ENCODE measurements around the gene NUCKS1. TPM values are rescaled to one million over a fixed set of nuclear protein-coding genes. Genes with fewer than 3 reads are reported as not detected.

NUCKS1 gene
- total RNA-seq, 2 donors from 2014 or later: 68.7 to 73.2 TPM

GRCh38 chr1:205764578-205764977 is 14.6 kb upstream of the NUCKS1 start:
- H3K27me3 Mint-ChIP-seq: no peaks in the 10 kb centered on the region
- ATAC-seq (no peak), DNase-seq (no peak)
- no peaks in the 10 kb centered on the region for H3K36me3 Mint-ChIP-seq (ENCODE audit: low read depth)
- H3K9me3 ChIP-seq (ENCODE audit: control insufficient read depth, low read length, poor library complexity, severe bottlenecking): no peaks in the 10 kb centered on the region
- H3K4me1 Mint-ChIP-seq: no peaks in the 10 kb centered on the region
- H3K4me3 Mint-ChIP-seq: no peak overlapping the region
- H3K27ac Mint-ChIP-seq: no peak overlapping the region

GRCh38 chr1:205763980-205764379 is 14.0 kb upstream of the NUCKS1 start:
- Mint-ChIP-seq H3K4me3 (no peak overlapping the region), H3K36me3 (ENCODE audit: low read depth) (no peaks in the 10 kb centered on the region)
- no peak for ATAC-seq

GRCh38 chr1:205760606-205761005 is 10.6 kb upstream of the NUCKS1 start:
- Mint-ChIP-seq H3K4me1 (peaks cover 3% of the 10 kb centered on the region), H3K27me3 (no peaks in the 10 kb centered on the region), H3K27ac (peak overlapping the region; percentile 49), H3K4me3 (peak overlapping the region; percentile 43), H3K36me3 (ENCODE audit: low read depth) (peaks cover 5% of the 10 kb centered on the region)
- no peak for DNase-seq
- no peaks in the 10 kb centered on the region for H3K9me3 ChIP-seq (ENCODE audit: control insufficient read depth, low read length, poor library complexity, severe bottlenecking)
- no peak for ATAC-seq

More at GRCh38 chr1:205763980-205764379, 14.0 kb upstream of the NUCKS1 start:
- H3K4me1 Mint-ChIP-seq: no peaks in the 10 kb centered on the region
- no peaks in the 10 kb centered on the region for H3K27me3 Mint-ChIP-seq
- no peak for DNase-seq
- no peaks in the 10 kb centered on the region for H3K9me3 ChIP-seq (ENCODE audit: control insufficient read depth, low read length, poor library complexity, severe bottlenecking)
- no peak overlapping the region for H3K27ac Mint-ChIP-seq

- Mint-ChIP-seq H3K4me3 (no peak overlapping the region), H3K27ac (no peak overlapping the region), H3K27me3 (no peaks in the 10 kb centered on the region), H3K4me1 (peaks cover 3% of the 10 kb centered on the region), H3K36me3 (ENCODE audit: low read depth) (peaks cover 5% of the 10 kb centered on the region)
- ATAC-seq (no peak), DNase-seq (no peak)
- H3K9me3 ChIP-seq (ENCODE audit: control insufficient read depth, low read length, poor library complexity, severe bottlenecking): no peaks in the 10 kb centered on the region
Measured at GRCh38 chr1:205756552-205756951, 6.6 kb upstream of the NUCKS1 start.

- no peaks in the 10 kb centered on the region for H3K27me3 Mint-ChIP-seq
Measured at GRCh38 chr1:205754857-205755256, 4.9 kb upstream of the NUCKS1 start.

GRCh38 chr1:205751036-205751651 is 1.2 kb upstream of the NUCKS1 start:
- peaks cover 3% of the 10 kb centered on the region for H3K36me3 Mint-ChIP-seq (ENCODE audit: low read depth)
- no peaks in the 10 kb centered on the region for H3K27me3 Mint-ChIP-seq
- peaks cover 24% of the 10 kb centered on the region for H3K4me1 Mint-ChIP-seq
- DNase-seq (no peak), ATAC-seq (no peak)
- no peak overlapping the region for H3K4me3 Mint-ChIP-seq
- H3K9me3 ChIP-seq (ENCODE audit: control insufficient read depth, low read length, poor library complexity, severe bottlenecking): no peaks in the 10 kb centered on the region
- H3K27ac Mint-ChIP-seq: no peak overlapping the region

More at GRCh38 chr1:205754857-205755256, 4.9 kb upstream of the NUCKS1 start:
- Mint-ChIP-seq H3K36me3 (ENCODE audit: low read depth) (peaks cover 8% of the 10 kb centered on the region), H3K4me3 (no peak overlapping the region), H3K4me1 (peaks cover 10% of the 10 kb centered on the region), H3K27ac (no peak overlapping the region)
- ATAC-seq (no peak), DNase-seq (no peak)
- H3K9me3 ChIP-seq (ENCODE audit: control insufficient read depth, low read length, poor library complexity, severe bottlenecking): no peaks in the 10 kb centered on the region

GRCh38 chr1:205749234-205750137 is 496 bp downstream of the NUCKS1 start:
- peaks cover 28% of the 10 kb centered on the region for H3K4me1 Mint-ChIP-seq
- H3K27me3 Mint-ChIP-seq: no peaks in the 10 kb centered on the region
- H3K27ac Mint-ChIP-seq: peak overlapping the region; percentile 99
- ATAC-seq (peak; percentile 80), DNase-seq (peak; percentile 93 to 95 (median 94))
- H3K9me3 ChIP-seq (ENCODE audit: control insufficient read depth, low read length, poor library complexity, severe bottlenecking): no peaks in the 10 kb centered on the region
- H3K4me3 Mint-ChIP-seq: peak overlapping the region; percentile 99
- H3K36me3 Mint-ChIP-seq (ENCODE audit: low read depth): peaks cover 3% of the 10 kb centered on the region

- no peak for DNase-seq
- H3K4me1 Mint-ChIP-seq: peaks cover 32% of the 10 kb centered on the region
- peak overlapping the region; percentile 99 for H3K4me3 Mint-ChIP-seq
- H3K27me3 Mint-ChIP-seq: no peaks in the 10 kb centered on the region
- peak; percentile 19 for ATAC-seq
- peak overlapping the region; percentile 92 for H3K27ac Mint-ChIP-seq
- no peaks in the 10 kb centered on the region for H3K9me3 ChIP-seq (ENCODE audit: control insufficient read depth, low read length, poor library complexity, severe bottlenecking)
- peaks cover 3% of the 10 kb centered on the region for H3K36me3 Mint-ChIP-seq (ENCODE audit: low read depth)
Measured at GRCh38 chr1:205748403-205749233, 1.4 kb downstream of the NUCKS1 start.

- H3K4me1 Mint-ChIP-seq: peaks cover 36% of the 10 kb centered on the region
- H3K4me3 Mint-ChIP-seq: no peak overlapping the region
- H3K27me3 Mint-ChIP-seq: no peaks in the 10 kb centered on the region
- no peak for DNase-seq
- H3K27ac Mint-ChIP-seq: peak overlapping the region; percentile 69
- ATAC-seq: no peak
- H3K36me3 Mint-ChIP-seq (ENCODE audit: low read depth): peaks cover 3% of the 10 kb centered on the region
- H3K9me3 ChIP-seq (ENCODE audit: control insufficient read depth, low read length, poor library complexity, severe bottlenecking): no peaks in the 10 kb centered on the region
Measured at GRCh38 chr1:205746757-205747412, 3.1 kb downstream of the NUCKS1 start.

- H3K4me1 Mint-ChIP-seq: peaks cover 33% of the 10 kb centered on the region
- H3K27me3 Mint-ChIP-seq: no peaks in the 10 kb centered on the region
- no peak for ATAC-seq
- H3K9me3 ChIP-seq (ENCODE audit: control insufficient read depth, low read length, poor library complexity, severe bottlenecking): no peaks in the 10 kb centered on the region
- no peak overlapping the region for H3K4me3 Mint-ChIP-seq
- DNase-seq: no peak
- peak overlapping the region; percentile 87 for H3K27ac Mint-ChIP-seq
- H3K36me3 Mint-ChIP-seq (ENCODE audit: low read depth): no peaks in the 10 kb centered on the region
Measured at GRCh38 chr1:205744403-205744802, 5.6 kb downstream of the NUCKS1 start.

GRCh38 chr1:205743977-205744376 is 6.0 kb downstream of the NUCKS1 start:
- no peaks in the 10 kb centered on the region for H3K27me3 Mint-ChIP-seq
- no peaks in the 10 kb centered on the region for H3K36me3 Mint-ChIP-seq (ENCODE audit: low read depth)
- ATAC-seq (no peak), DNase-seq (no peak)
- H3K4me1 Mint-ChIP-seq: peaks cover 32% of the 10 kb centered on the region
- no peak overlapping the region for H3K4me3 Mint-ChIP-seq
- H3K9me3 ChIP-seq (ENCODE audit: control insufficient read depth, low read length, poor library complexity, severe bottlenecking): no peaks in the 10 kb centered on the region
- peak overlapping the region; percentile 87 for H3K27ac Mint-ChIP-seq

- peaks cover 27% of the 10 kb centered on the region for H3K4me1 Mint-ChIP-seq
- ATAC-seq: no peak
- H3K36me3 Mint-ChIP-seq (ENCODE audit: low read depth): no peaks in the 10 kb centered on the region
- DNase-seq: no peak
- H3K9me3 ChIP-seq (ENCODE audit: control insufficient read depth, low read length, poor library complexity, severe bottlenecking): no peaks in the 10 kb centered on the region
- no peaks in the 10 kb centered on the region for H3K27me3 Mint-ChIP-seq
- peak overlapping the region; percentile 19 for H3K27ac Mint-ChIP-seq
- no peak overlapping the region for H3K4me3 Mint-ChIP-seq
Measured at GRCh38 chr1:205741681-205742080, 8.3 kb downstream of the NUCKS1 start.

Measured in T-helper 17 cell (primary cell).